Measurements from ENCODE around the gene FAM216B. TPM values are rescaled to one million over a fixed set of nuclear protein-coding genes. Genes with fewer than 3 reads are reported as not detected.

Gene FAM216B
- total RNA-seq (not detected), polyA plus RNA-seq (not detected)
- long read RNA-seq, donor 1: 0 reads
- long read RNA-seq, donor 2: 0 reads

- ATAC-seq (no peak), DNase-seq (no peak)
- Histone ChIP-seq H3K27me3 (ENCODE audit: insufficient read depth in 3 of 3, low read length in 2 of 3) (peaks cover 0 to 5% (median 0%) of the 10 kb centered on the region in 3 donors), H3K9me3 (no peaks in the 10 kb centered on the region), H3K36me3 (ENCODE audit: insufficient read depth in 1 of 2, low read depth in 1 of 2) (no peaks in the 10 kb centered on the region), H3K27ac (no peak within 1 kb of the TSS), H3K4me1 (no peaks in the 10 kb centered on the region), H3K4me3 (no peak within 1 kb of the TSS)
- 86 to 88% (median 88%) methylated on average over 3 of the region's 3 CpGs for WGBS, 3 donors
- intact Hi-C loops (cut with DNase I): no loop called here
- TF ChIP-seq, protein P1, sequence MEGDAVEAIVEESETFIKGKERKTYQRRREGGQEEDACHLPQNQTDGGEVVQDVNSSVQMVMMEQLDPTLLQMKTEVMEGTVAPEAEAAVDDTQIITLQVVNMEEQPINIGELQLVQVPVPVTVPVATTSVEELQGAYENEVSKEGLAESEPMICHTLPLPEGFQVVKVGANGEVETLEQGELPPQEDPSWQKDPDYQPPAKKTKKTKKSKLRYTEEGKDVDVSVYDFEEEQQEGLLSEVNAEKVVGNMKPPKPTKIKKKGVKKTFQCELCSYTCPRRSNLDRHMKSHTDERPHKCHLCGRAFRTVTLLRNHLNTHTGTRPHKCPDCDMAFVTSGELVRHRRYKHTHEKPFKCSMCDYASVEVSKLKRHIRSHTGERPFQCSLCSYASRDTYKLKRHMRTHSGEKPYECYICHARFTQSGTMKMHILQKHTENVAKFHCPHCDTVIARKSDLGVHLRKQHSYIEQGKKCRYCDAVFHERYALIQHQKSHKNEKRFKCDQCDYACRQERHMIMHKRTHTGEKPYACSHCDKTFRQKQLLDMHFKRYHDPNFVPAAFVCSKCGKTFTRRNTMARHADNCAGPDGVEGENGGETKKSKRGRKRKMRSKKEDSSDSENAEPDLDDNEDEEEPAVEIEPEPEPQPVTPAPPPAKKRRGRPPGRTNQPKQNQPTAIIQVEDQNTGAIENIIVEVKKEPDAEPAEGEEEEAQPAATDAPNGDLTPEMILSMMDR (IDR thresholded peaks at IDR 0.05): no peak
Measured at GRCh38 chr13:42781352-42781751, at the start of gene FAM216B. Gene FAM216B (plus strand): TSS chr13:42781584. CDS start chr13:42784068, 2,484 bp downstream.

DNA sequence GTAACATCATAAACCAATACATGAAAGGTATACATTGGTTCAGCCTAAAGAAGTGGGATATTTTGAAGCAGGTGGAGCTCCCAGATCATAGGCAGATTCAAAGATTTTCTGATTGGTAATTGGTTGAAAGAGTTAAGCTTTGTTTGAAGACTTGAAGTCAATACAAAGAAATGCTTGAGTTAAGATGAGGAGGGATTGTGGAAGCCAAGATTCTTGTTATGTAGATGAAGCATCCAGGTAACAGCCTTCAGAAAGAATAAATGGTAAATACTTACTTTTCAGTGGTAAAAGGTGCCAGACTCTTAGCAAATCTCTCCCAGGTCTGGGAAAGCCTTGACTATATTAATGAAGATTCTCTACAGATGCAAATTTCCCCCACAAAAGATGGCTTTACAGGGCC lies 49.3 kb upstream of the FAM216B start:
- intact Hi-C loops (cut with DNase I): no loop called here
- Histone ChIP-seq H3K36me3 (ENCODE audit: insufficient read depth in 1 of 2, low read depth in 1 of 2) (no peaks in the 10 kb centered on the region), H3K27me3 (ENCODE audit: insufficient read depth in 3 of 3, low read length in 2 of 3) (peaks cover 0 to 2% (median 0%) of the 10 kb centered on the region in 3 donors), H3K4me1 (no peaks in the 10 kb centered on the region), H3K27ac (no peak overlapping the region), H3K9me3 (no peaks in the 10 kb centered on the region), H3K4me3 (no peak overlapping the region)
- TF ChIP-seq, protein P1 (IDR thresholded peaks at IDR 0.05): no peak
- no peak for DNase-seq
- ATAC-seq: no peak

GRCh38 chr13:42733046-42733445 lies 48.3 kb upstream of the FAM216B start:
- Histone ChIP-seq H3K27me3 (ENCODE audit: insufficient read depth in 3 of 3, low read length in 2 of 3) (peaks cover 0 to 2% (median 0%) of the 10 kb centered on the region in 3 donors), H3K27ac (no peak overlapping the region), H3K36me3 (ENCODE audit: insufficient read depth in 1 of 2, low read depth in 1 of 2) (no peaks in the 10 kb centered on the region), H3K4me1 (no peaks in the 10 kb centered on the region), H3K9me3 (no peaks in the 10 kb centered on the region), H3K4me3 (no peak overlapping the region)
- DNase-seq (no peak), ATAC-seq (no peak)
- 96 to 97% (median 97%) methylated on average over 2 of the region's 2 CpGs for WGBS, 3 donors
- intact Hi-C loops (cut with DNase I): no loop called here
- TF ChIP-seq, protein P1 (IDR thresholded peaks at IDR 0.05): no peak

- H3K36me3 ChIP-seq (ENCODE audit: insufficient read depth in 1 of 2, low read depth in 1 of 2): no peaks in the 10 kb centered on the region
- ATAC-seq (no peak), DNase-seq (no peak)
- peaks cover 0 to 2% (median 0%) of the 10 kb centered on the region in 3 donors for H3K27me3 ChIP-seq (ENCODE audit: insufficient read depth in 3 of 3, low read length in 2 of 3)
- no peak overlapping the region for H3K4me3 ChIP-seq
- WGBS, 3 donors: 85 to 95% (median 91%) methylated on average over 3 of the region's 3 CpGs
- TF ChIP-seq, protein P1 (IDR thresholded peaks at IDR 0.05): no peak
- no peaks in the 10 kb centered on the region for H3K9me3 ChIP-seq
- intact Hi-C loops (cut with DNase I): no loop called here
- no peaks in the 10 kb centered on the region for H3K4me1 ChIP-seq
- H3K27ac ChIP-seq: no peak overlapping the region
Measured at GRCh38 chr13:42735010-42735409, 46.4 kb upstream of the FAM216B start.

DNA sequence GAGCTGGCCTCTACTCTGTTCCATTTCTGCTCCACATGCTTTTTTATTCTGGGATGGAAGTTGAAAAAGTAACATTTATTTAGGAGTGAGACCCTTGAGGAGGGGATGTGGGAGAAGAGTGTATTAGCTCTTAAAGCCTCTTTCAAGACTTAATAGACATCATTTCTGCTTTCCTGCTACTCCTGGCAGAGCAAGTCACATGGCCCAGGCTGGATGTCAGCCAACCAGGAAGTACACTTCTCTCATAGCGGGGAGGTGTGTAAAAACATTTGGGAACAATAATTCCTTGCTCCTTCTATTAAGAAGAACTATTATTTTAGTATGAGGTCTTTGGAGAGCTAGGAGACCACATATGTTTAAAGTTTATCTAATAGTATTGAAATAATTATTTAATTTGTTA lies 40.6 kb upstream of the FAM216B start:
- H3K36me3 ChIP-seq (ENCODE audit: insufficient read depth in 1 of 2, low read depth in 1 of 2): no peaks in the 10 kb centered on the region
- no peaks in the 10 kb centered on the region for H3K9me3 ChIP-seq
- no peak overlapping the region for H3K4me3 ChIP-seq
- TF ChIP-seq, protein P1 (IDR thresholded peaks at IDR 0.05): no peak
- ATAC-seq (no peak), DNase-seq (peak; percentile 39 to 65)
- 29 to 57% (median 53%) methylated on average over 1 of the region's 1 CpG for WGBS, 3 donors
- intact Hi-C loops (cut with DNase I): no loop called here
- no peaks in the 10 kb centered on the region for H3K27me3 ChIP-seq (ENCODE audit: insufficient read depth in 3 of 3, low read length in 2 of 3)
- no peaks in the 10 kb centered on the region for H3K4me1 ChIP-seq
- H3K27ac ChIP-seq: no peak overlapping the region

Measured in psoas muscle (tissue), 8 donors.